Karpas-422 (cell line): Measurements from ENCODE around the gene CELF4. TPM values are rescaled to one million over a fixed set of nuclear protein-coding genes. Genes with fewer than 3 reads are reported as not detected.

Experiments used
- DNase-seq: peaks from one replicate; pipeline ENCODE4 v3.0.0-alpha.2; 2015
- H2AFZ ChIP-seq: fragments of 200-600 bp; sonication (generic); 2 replicates; pipeline ENCODE4 v1.6.1; 2014; ENCODE audit warnings: antibody characterized with exemption, low read length, mixed read lengths
- H3K27ac ChIP-seq: fragments of 200-600 bp; sonication (generic); 2 replicates; pipeline ENCODE4 v1.5.1; 2014; ENCODE audit warnings: mild to moderate bottlenecking, low read length, moderate library complexity
- H3K27me3 ChIP-seq: fragments of 200-600 bp; sonication (generic); 2 replicates; pipeline ENCODE4 v1.6.1; 2014; ENCODE audit warnings: low read length, mixed read lengths
- H3K36me3 ChIP-seq: fragments of 200-600 bp; sonication (generic); 2 replicates; pipeline ENCODE4 v1.6.1; 2014; ENCODE audit warnings: low read length, mixed read lengths; ENCODE audit not compliant: insufficient read depth
- H3K4me1 ChIP-seq: fragments of 200-600 bp; sonication (generic); 2 replicates; pipeline ENCODE4 v1.6.1; 2014; ENCODE audit warnings: mild to moderate bottlenecking, low read length, mixed read lengths
- H3K4me2 ChIP-seq: fragments of 200-600 bp; sonication (generic); 2 replicates; pipeline ENCODE4 v1.6.1; 2014; ENCODE audit warnings: low read length, low read depth, mild to moderate bottlenecking; ENCODE audit not compliant: poor library complexity, severe bottlenecking
- H3K4me3 ChIP-seq: fragments of 200-600 bp; sonication (generic); 2 replicates; pipeline ENCODE4 v1.5.1; 2014; ENCODE audit warnings: mild to moderate bottlenecking, antibody characterized with exemption, low read length, mixed read lengths
- H3K79me2 ChIP-seq: fragments of 200-600 bp; sonication (generic); 2 replicates; pipeline ENCODE4 v1.6.1; 2014; ENCODE audit warnings: mild to moderate bottlenecking, low read length, mixed read lengths
- H3K9ac ChIP-seq: fragments of 200-600 bp; sonication (generic); 2 replicates; pipeline ENCODE4 v1.6.0; 2014; ENCODE audit warnings: low read length
- H3K9me2 ChIP-seq: fragments of 200-600 bp; sonication (generic), shearing (Covaris generic); replicated peaks from 2 replicates; pipeline ENCODE4 v1.6.0; 2014; ENCODE audit warnings: mild to moderate bottlenecking, low read length, moderate library complexity; ENCODE audit not compliant: insufficient read depth
- H3K9me3 ChIP-seq: fragments of 300-700, 200-600 bp; sonication (generic); 2 replicates; pipeline ENCODE4 v1.6.1; 2014; ENCODE audit warnings: low read length, mixed read lengths
- H4K20me1 ChIP-seq: fragments of 200-600 bp; sonication (generic); 2 replicates; pipeline ENCODE4 v1.6.1; 2014; ENCODE audit warnings: mild to moderate bottlenecking, antibody characterized with exemption, low read length, low read depth; ENCODE audit not compliant: insufficient read depth
- total RNA-seq: library from RNA; depleted of rRNA; stranded (reverse); fragments of >200 nt; shearing (Covaris generic); gene quantifications from 2 replicates; pipeline ENCODE4 v1.2.3, GENCODE V29; 2014; ENCODE audit warnings: low replicate concordance

CELF4 gene
- total RNA-seq, 1 experiment from 2014 or later = not detected

GRCh38 chr18:37578886-37579513 is 13.4 kb upstream of the CELF4 start:
- H3K9me3 ChIP-seq = no peaks in the 10 kb centered on the region
- no peaks in the 10 kb centered on the region for H4K20me1 ChIP-seq
- no peak overlapping the region for H2AFZ ChIP-seq
- H3K4me2 ChIP-seq = no peak overlapping the region
- DNase-seq = peak; percentile 52
- H3K79me2 ChIP-seq = no peaks in the 10 kb centered on the region
- H3K9me2 ChIP-seq = no peaks in the 10 kb centered on the region
- no peak overlapping the region for H3K27ac ChIP-seq
- no peaks in the 10 kb centered on the region for H3K4me1 ChIP-seq
- H3K9ac ChIP-seq = no peak overlapping the region
- H3K27me3 ChIP-seq = no peaks in the 10 kb centered on the region
- no peak overlapping the region for H3K4me3 ChIP-seq
- H3K36me3 ChIP-seq = no peaks in the 10 kb centered on the region

- Histone ChIP-seq H3K36me3 (no peaks in the 10 kb centered on the region), H3K9ac (no peak overlapping the region), H2AFZ (no peak overlapping the region), H3K9me2 (no peaks in the 10 kb centered on the region), H3K4me2 (no peak overlapping the region), H3K4me1 (no peaks in the 10 kb centered on the region), H3K4me3 (no peak overlapping the region), H3K27me3 (no peaks in the 10 kb centered on the region), H3K9me3 (no peaks in the 10 kb centered on the region), H3K79me2 (no peaks in the 10 kb centered on the region), H3K27ac (no peak overlapping the region), H4K20me1 (no peaks in the 10 kb centered on the region)
- DNase-seq = no peak
These were observed 12.6 kb upstream of the CELF4 start for GRCh38 chr18:37578182-37578678.

GRCh38 chr18:37577051-37577611 is 11.5 kb upstream of the CELF4 start:
- Histone ChIP-seq H3K36me3 (no peaks in the 10 kb centered on the region), H4K20me1 (no peaks in the 10 kb centered on the region), H3K79me2 (no peaks in the 10 kb centered on the region), H3K4me1 (no peaks in the 10 kb centered on the region), H3K4me3 (no peak overlapping the region), H3K27ac (no peak overlapping the region), H3K4me2 (no peak overlapping the region), H2AFZ (no peak overlapping the region), H3K9me3 (no peaks in the 10 kb centered on the region), H3K9ac (no peak overlapping the region), H3K27me3 (no peaks in the 10 kb centered on the region), H3K9me2 (no peaks in the 10 kb centered on the region)
- DNase-seq = no peak

- H4K20me1 ChIP-seq = no peaks in the 10 kb centered on the region
These were observed 10.0 kb upstream of the CELF4 start for GRCh38 chr18:37575646-37576045.

GRCh38 chr18:37574113-37574512 is 8.5 kb upstream of the CELF4 start:
- no peak overlapping the region for H3K4me2 ChIP-seq

More at GRCh38 chr18:37575646-37576045, 10.0 kb upstream of the CELF4 start:
- no peak for DNase-seq
- H3K79me2 ChIP-seq = no peaks in the 10 kb centered on the region
- no peak overlapping the region for H2AFZ ChIP-seq
- no peak overlapping the region for H3K27ac ChIP-seq
- no peak overlapping the region for H3K9ac ChIP-seq
- no peaks in the 10 kb centered on the region for H3K9me3 ChIP-seq
- H3K36me3 ChIP-seq = no peaks in the 10 kb centered on the region
- no peak overlapping the region for H3K4me2 ChIP-seq
- H3K9me2 ChIP-seq = no peaks in the 10 kb centered on the region
- H3K4me3 ChIP-seq = no peak overlapping the region
- H3K4me1 ChIP-seq = no peaks in the 10 kb centered on the region
- no peaks in the 10 kb centered on the region for H3K27me3 ChIP-seq

GRCh38 chr18:37572736-37573135 is 7.1 kb upstream of the CELF4 start:
- H4K20me1 ChIP-seq = no peaks in the 10 kb centered on the region

More at GRCh38 chr18:37574113-37574512, 8.5 kb upstream of the CELF4 start:
- Histone ChIP-seq H3K4me3 (no peak overlapping the region), H3K4me1 (no peaks in the 10 kb centered on the region), H3K9ac (no peak overlapping the region), H2AFZ (no peak overlapping the region), H3K27me3 (no peaks in the 10 kb centered on the region), H3K9me2 (no peaks in the 10 kb centered on the region), H3K27ac (no peak overlapping the region), H4K20me1 (no peaks in the 10 kb centered on the region), H3K79me2 (no peaks in the 10 kb centered on the region), H3K9me3 (no peaks in the 10 kb centered on the region), H3K36me3 (no peaks in the 10 kb centered on the region)
- no peak for DNase-seq

GRCh38 chr18:37571266-37571665 is 5.7 kb upstream of the CELF4 start:
- Histone ChIP-seq H3K4me3 (no peak overlapping the region), H3K79me2 (no peaks in the 10 kb centered on the region), H3K27ac (no peak overlapping the region), H3K9me2 (no peaks in the 10 kb centered on the region), H3K4me1 (no peaks in the 10 kb centered on the region), H3K36me3 (no peaks in the 10 kb centered on the region), H3K27me3 (no peaks in the 10 kb centered on the region), H3K9me3 (no peaks in the 10 kb centered on the region), H3K4me2 (no peak overlapping the region), H2AFZ (no peak overlapping the region), H4K20me1 (no peaks in the 10 kb centered on the region), H3K9ac (no peak overlapping the region)
- no peak for DNase-seq

More at GRCh38 chr18:37572736-37573135, 7.1 kb upstream of the CELF4 start:
- Histone ChIP-seq H3K4me1 (no peaks in the 10 kb centered on the region), H3K9ac (no peak overlapping the region), H3K27ac (no peak overlapping the region), H3K9me2 (no peaks in the 10 kb centered on the region), H3K4me2 (no peak overlapping the region), H3K79me2 (no peaks in the 10 kb centered on the region), H3K27me3 (no peaks in the 10 kb centered on the region), H3K4me3 (no peak overlapping the region), H2AFZ (no peak overlapping the region), H3K9me3 (no peaks in the 10 kb centered on the region), H3K36me3 (no peaks in the 10 kb centered on the region)
- DNase-seq = no peak

GRCh38 chr18:37570336-37570930 is 4.8 kb upstream of the CELF4 start:
- Histone ChIP-seq H3K27ac (no peak overlapping the region), H3K27me3 (no peaks in the 10 kb centered on the region), H3K79me2 (no peaks in the 10 kb centered on the region), H3K9me3 (no peaks in the 10 kb centered on the region), H2AFZ (no peak overlapping the region), H3K4me3 (no peak overlapping the region), H4K20me1 (no peaks in the 10 kb centered on the region), H3K9me2 (no peaks in the 10 kb centered on the region), H3K4me1 (no peaks in the 10 kb centered on the region), H3K36me3 (no peaks in the 10 kb centered on the region), H3K4me2 (no peak overlapping the region), H3K9ac (no peak overlapping the region)
- DNase-seq = no peak
